AG09309 (cell line): ENCODE measurements around the gene CNP.
A peak's percentile ranks its signal among the peaks of the same experiment; 100 is the strongest.

Source experiments
- DNase-seq: peaks from one replicate; pipeline ENCODE4 v3.0.0-alpha.2; 2010; ENCODE audit warnings: low read depth
- H3K4me3 ChIP-seq: 2 replicates; pipeline ENCODE4 v1.5.1; 2011; ENCODE audit warnings: mild to moderate bottlenecking, low read depth, low read length, moderate library complexity; ENCODE audit not compliant: control insufficient read depth
- TF ChIP-seq, protein P1 (sequence below): IDR thresholded peaks from 2 replicates; pipeline ENCODE4 v1.5.1; 2011; ENCODE audit warnings: mild to moderate bottlenecking, low read depth, low read length, inconsistent platforms; ENCODE audit not compliant: insufficient read depth, control insufficient read depth; ENCODE audit errors: missing control alignments

CNP gene

GRCh38 chr17:41967141-41967920, 736 bp downstream of the CNP start:
- TF ChIP-seq, protein P1, sequence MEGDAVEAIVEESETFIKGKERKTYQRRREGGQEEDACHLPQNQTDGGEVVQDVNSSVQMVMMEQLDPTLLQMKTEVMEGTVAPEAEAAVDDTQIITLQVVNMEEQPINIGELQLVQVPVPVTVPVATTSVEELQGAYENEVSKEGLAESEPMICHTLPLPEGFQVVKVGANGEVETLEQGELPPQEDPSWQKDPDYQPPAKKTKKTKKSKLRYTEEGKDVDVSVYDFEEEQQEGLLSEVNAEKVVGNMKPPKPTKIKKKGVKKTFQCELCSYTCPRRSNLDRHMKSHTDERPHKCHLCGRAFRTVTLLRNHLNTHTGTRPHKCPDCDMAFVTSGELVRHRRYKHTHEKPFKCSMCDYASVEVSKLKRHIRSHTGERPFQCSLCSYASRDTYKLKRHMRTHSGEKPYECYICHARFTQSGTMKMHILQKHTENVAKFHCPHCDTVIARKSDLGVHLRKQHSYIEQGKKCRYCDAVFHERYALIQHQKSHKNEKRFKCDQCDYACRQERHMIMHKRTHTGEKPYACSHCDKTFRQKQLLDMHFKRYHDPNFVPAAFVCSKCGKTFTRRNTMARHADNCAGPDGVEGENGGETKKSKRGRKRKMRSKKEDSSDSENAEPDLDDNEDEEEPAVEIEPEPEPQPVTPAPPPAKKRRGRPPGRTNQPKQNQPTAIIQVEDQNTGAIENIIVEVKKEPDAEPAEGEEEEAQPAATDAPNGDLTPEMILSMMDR, result no peak
- peak overlapping the region; percentile 83 for H3K4me3 ChIP-seq
- no peak for DNase-seq

- peak overlapping the region; percentile 83 for H3K4me3 ChIP-seq
- TF ChIP-seq, protein P1, result no peak
- DNase-seq, result no peak
Observed at GRCh38 chr17:41967921-41968578, 1.5 kb downstream of the CNP start.

- TF ChIP-seq, protein P1, result no peak
- H3K4me3 ChIP-seq, result no peak overlapping the region
Observed at GRCh38 chr17:41968676-41969075, 2.1 kb downstream of the CNP start.

DNA sequence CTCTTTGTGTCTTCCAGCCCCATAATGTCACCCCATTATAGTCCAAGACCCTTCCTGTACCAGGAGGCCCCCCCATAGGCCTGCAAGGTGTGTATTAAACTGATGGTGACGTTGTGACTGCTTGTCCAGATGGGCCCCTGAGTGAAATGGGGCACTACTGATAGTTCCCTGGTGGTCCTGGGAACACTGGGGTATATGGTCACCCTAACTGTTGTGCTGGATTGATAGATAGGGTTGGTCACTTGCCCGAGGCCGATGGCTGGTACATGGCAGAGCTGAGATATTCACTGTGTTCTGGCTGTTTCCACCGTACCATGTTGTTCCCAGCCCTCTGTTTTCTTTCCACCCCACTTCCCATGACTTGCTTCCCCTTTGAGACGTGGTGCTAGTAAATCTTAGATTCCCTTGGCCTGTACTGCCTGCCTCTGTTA, 4.3 kb downstream of the CNP start:
- DNase-seq, result no peak
- no peak overlapping the region for H3K4me3 ChIP-seq
- TF ChIP-seq, protein P1, result no peak

More at GRCh38 chr17:41968676-41969075, 2.1 kb downstream of the CNP start:
- DNase-seq, result no peak

DNA sequence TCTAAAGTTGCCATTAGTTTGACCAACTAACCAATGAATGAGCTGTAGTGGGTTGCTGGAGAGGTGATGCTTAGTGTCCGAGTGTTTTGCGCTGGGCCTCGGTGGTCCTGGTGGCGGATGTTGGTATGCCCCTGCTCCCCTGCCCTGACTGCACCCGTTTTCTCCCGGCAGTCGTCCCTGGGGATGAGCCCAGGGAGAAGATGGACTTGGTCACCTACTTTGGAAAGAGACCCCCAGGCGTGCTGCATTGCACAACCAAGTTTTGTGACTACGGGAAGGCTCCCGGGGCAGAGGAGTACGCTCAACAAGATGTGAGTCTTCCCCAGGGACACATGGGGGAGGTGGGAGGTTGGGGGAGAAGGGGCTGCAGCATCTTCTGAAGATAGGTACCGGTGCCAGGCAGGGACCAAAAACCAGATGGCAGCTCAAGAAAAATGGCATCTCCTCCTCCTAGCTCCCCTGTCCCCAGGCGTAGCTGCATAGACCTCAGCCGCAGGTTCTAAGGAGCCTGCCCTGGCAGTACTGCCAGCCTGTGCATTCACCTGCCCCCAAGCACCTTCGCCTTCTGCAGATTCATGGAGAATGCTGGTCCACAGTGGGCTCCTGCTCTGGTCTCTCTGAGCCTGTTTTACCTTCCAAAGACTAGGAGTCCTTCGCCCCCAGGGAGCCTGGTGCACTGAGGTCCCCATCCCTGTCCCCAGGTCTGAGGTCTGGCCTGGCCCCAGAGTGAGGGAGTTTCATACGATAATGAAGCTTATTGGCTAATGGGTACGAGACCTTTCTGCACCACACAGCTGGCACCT, 5.3 kb downstream of the CNP start:
- no peak overlapping the region for H3K4me3 ChIP-seq
- no peak for DNase-seq
- TF ChIP-seq, protein P1, result no peak

DNA sequence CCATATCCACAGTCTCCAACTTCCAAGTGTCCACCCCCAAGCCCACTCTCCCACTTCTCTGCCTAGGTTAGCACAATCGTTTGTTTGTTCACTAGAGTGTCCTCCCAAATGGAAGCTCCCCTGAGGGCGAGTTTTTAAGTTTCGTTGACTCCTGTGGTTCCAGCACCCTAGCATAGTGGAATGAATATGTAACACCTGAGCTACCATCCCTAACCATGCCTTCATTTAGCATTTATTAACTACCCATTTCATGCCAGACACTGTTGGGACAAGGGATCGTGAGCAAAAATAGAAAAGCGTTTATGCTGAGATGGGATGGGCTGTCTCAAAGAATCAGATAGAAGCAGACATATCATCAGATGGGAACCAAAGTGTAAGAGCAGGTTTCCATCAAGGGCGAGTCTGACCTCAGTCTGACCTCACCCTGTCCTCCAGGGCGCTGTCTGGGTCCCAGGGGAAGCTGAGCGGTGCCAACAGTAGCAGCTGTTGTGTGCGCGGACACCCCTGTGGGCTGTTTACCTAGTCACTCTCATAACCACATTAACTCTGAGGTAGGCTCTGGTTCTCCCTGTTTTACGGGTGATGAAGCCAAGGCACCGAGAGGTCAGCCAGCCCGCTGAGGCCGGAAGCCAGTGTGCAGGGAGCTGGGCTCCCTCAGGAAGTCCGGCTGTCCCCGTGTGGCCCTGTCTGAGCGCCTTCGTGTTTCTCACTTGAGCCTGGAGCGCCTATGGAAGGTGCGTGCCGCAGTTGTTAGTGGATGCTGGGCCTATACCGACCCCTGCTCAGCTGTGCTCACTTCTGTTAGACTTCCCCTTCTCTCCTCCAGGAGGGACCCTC, 6.2 kb downstream of the CNP start:
- TF ChIP-seq, protein P1, result no peak
- no peak overlapping the region for H3K4me3 ChIP-seq
- DNase-seq, result no peak
